CD14-positive monocyte (primary cell): Measurements from ENCODE around the gene IL16. TPM values are rescaled to one million over a fixed set of nuclear protein-coding genes. Genes with fewer than 3 reads are reported as not detected.

Experiments
- DNase-seq, 3 donors: peaks; one replicate each; pipeline ENCODE4 v3.0.0-alpha.2; 2011 to 2022
- H2AFZ ChIP-seq: 2 replicates; pipeline ENCODE4 v1.6.0; 2012; ENCODE audit warnings: mild to moderate bottlenecking, low read depth, low read length, inconsistent platforms; ENCODE audit not compliant: insufficient read depth, poor library complexity, severe bottlenecking
- H3K27ac ChIP-seq, 2 donors: 1 replicate in 1 of 2; 2 replicates in 1 of 2; pipeline ENCODE4 v1.5.1; 2012 to 2013; ENCODE audit warnings: low read length in 2 of 2, control low read depth in 1 of 2, inconsistent platforms in 1 of 2, low read depth in 1 of 2, mild to moderate bottlenecking in 1 of 2
- H3K27me3 ChIP-seq, 2 donors: one replicate each; pipeline versions ENCODE4 v1.6.0 to v1.6.1; 2011 to 2013; ENCODE audit warnings: low read length in 2 of 2; ENCODE audit not compliant: control insufficient read depth in 2 of 2, insufficient read depth in 2 of 2
- H3K36me3 ChIP-seq, 2 donors: replicated peaks in 1 of 2; 1 replicate in 1 of 2; 2 replicates in 1 of 2; pipeline versions ENCODE4 v1.5.1 to v1.6.1; 2012 to 2013; ENCODE audit warnings: low read length in 2 of 2, control low read depth in 1 of 2, inconsistent platforms in 1 of 2, mild to moderate bottlenecking in 1 of 2; ENCODE audit not compliant: insufficient read depth in 2 of 2, control insufficient read depth in 1 of 2
- H3K4me1 ChIP-seq, 2 donors: 1 replicate in 1 of 2; 2 replicates in 1 of 2; pipeline versions ENCODE4 v1.5.1 to v1.6.1; 2012 to 2013; ENCODE audit warnings: low read length in 2 of 2, control low read depth in 1 of 2, inconsistent platforms in 1 of 2, mild to moderate bottlenecking in 1 of 2, moderate library complexity in 1 of 2; ENCODE audit not compliant: insufficient read depth in 2 of 2, control insufficient read depth in 1 of 2
- H3K4me2 ChIP-seq: replicated peaks from 2 replicates; pipeline ENCODE3; 2012; ENCODE audit warnings: low read length, moderate library complexity, mild to moderate bottlenecking; ENCODE audit not compliant: poor library complexity, severe bottlenecking; ENCODE audit errors: extremely low read depth
- H3K4me3 ChIP-seq, 3 experiments: fragments of 200-600 bp in 1 of 3; sonication (generic) in 1 of 3; replicated peaks in 1 of 3; 1 replicate in 2 of 3; 2 replicates in 1 of 3; pipeline ENCODE4 v1.5.1; 2011 to 2013; ENCODE audit warnings: low read length in 3 of 3, mild to moderate bottlenecking in 3 of 3, control low read depth in 2 of 3, low read depth in 2 of 3, inconsistent platforms in 1 of 3, moderate library complexity in 1 of 3
- H3K79me2 ChIP-seq: 2 replicates; pipeline ENCODE4 v1.6.0; 2012; ENCODE audit warnings: mild to moderate bottlenecking, control low read depth, inconsistent platforms, low read length, moderate library complexity; ENCODE audit not compliant: insufficient read depth
- H3K9ac ChIP-seq: 2 replicates; pipeline ENCODE4 v1.6.0; 2017; ENCODE audit warnings: low read length, mild to moderate bottlenecking; ENCODE audit not compliant: insufficient read depth, poor library complexity, severe bottlenecking
- H3K9me3 ChIP-seq, 2 donors: replicated peaks in 1 of 2; 1 replicate in 1 of 2; 2 replicates in 1 of 2; pipeline versions ENCODE4 v1.5.1 to v1.6.1; 2012 to 2013; ENCODE audit warnings: low read length in 2 of 2, control low read depth in 1 of 2; ENCODE audit not compliant: control insufficient read depth in 1 of 2, insufficient read depth in 1 of 2
- H4K20me1 ChIP-seq: 2 replicates; pipeline ENCODE4 v1.6.0; 2012; ENCODE audit warnings: mild to moderate bottlenecking, low read length, control low read depth, moderate library complexity; ENCODE audit not compliant: insufficient read depth
- H3K27ac Mint-ChIP-seq, 7 donors: one replicate each; pipeline ENCODE4 v1.8.0; 2020; ENCODE audit warnings: mild to moderate bottlenecking in 7 of 7, mixed read lengths in 7 of 7, moderate library complexity in 6 of 7, inconsistent platforms in 2 of 7
- H3K27me3 Mint-ChIP-seq, 3 donors: one replicate each; pipeline ENCODE4 v1.8.0; 2021 to 2022; ENCODE audit warnings: low read depth in 3 of 3, mild to moderate bottlenecking in 3 of 3, mixed read lengths in 3 of 3, moderate library complexity in 3 of 3, inconsistent platforms in 1 of 3
- H3K36me3 Mint-ChIP-seq, 2 donors: one replicate each; pipeline ENCODE4 v1.8.0; 2020; ENCODE audit warnings: mixed read lengths in 2 of 2, inconsistent platforms in 1 of 2, mild to moderate bottlenecking in 1 of 2
- H3K4me1 Mint-ChIP-seq: one replicate; pipeline ENCODE4 v1.8.0; 2020; ENCODE audit warnings: mild to moderate bottlenecking, mixed read lengths
- H3K4me3 Mint-ChIP-seq, 2 donors: one replicate each; pipeline ENCODE4 v1.8.0; 2020; ENCODE audit warnings: mild to moderate bottlenecking in 2 of 2, mixed read lengths in 2 of 2, moderate library complexity in 1 of 2
- H3K9me3 Mint-ChIP-seq, 7 donors: one replicate each; pipeline ENCODE4 v1.8.0; 2020 to 2022; ENCODE audit warnings: mixed read lengths in 7 of 7, mild to moderate bottlenecking in 6 of 7, moderate library complexity in 6 of 7, inconsistent platforms in 2 of 7
- WGBS: methylation state at CpG from one replicate; pipeline ENCODE4 v1.1.5; 2013; ENCODE audit warnings: missing lambda C conversion rate; ENCODE audit not compliant: insufficient coverage; 5-methylcytosine and 5-hydroxymethylcytosine counted together
- intact Hi-C, 2 donors: fragments of 100-400 bp; cut with micrococcal nuclease; formaldehyde crosslinking; loops; one replicate each; pipeline versions ENCODE4 v1.15.0 to v1.15.1; 2023
- polyA plus RNA-seq, 3 donors: library from polyadenylated mRNA; depleted of rRNA in 1 of 3; unstranded in 2 of 3; stranded (reverse) in 1 of 3; fragments of 300-500 nt in 2 of 3; fragments of >200 nt in 1 of 3; fragmentation: Illumina TruSeq in 2 of 3; gene quantifications; 1 replicate in 2 of 3; 2 replicates in 1 of 3; pipeline ENCODE4 v1.2.3, GENCODE V29; 2012 to 2021
- TF ChIP-seq, protein P1 (sequence below): fragments of 200-600 bp; IDR thresholded peaks from one replicate; pipeline ENCODE4 v1.8.0; 2022; ENCODE audit warnings: antibody characterized with exemption, mild to moderate bottlenecking

Gene IL16
- polyA plus RNA-seq, 3 donors, result 64.8 to 95.1 (median 71.5) TPM

DNA sequence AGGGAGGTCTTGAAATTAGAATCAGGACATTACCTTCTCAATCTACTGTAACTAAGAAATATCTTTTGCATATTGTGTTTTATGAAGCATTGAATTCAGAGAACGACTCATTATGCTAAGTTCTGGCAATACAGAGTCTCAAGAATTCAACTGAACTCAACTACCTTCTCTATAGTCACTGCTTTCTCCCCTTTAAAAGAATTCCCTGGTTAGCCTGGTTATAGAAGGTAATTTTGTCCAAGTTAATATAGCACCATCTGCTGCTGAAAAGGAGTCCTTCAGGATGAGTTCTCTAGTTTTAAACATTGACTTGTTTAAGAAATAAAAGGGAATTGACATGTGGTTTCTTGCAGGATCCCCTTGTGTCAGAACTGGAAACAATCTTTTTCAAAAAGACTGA lies 60.2 kb downstream of the IL16 start:
- Histone ChIP-seq H3K4me2 (no peak overlapping the region), H3K9ac (no peak overlapping the region), H2AFZ (no peak overlapping the region), H3K9me3 (no peaks in the 10 kb centered on the region), H4K20me1 (no peaks in the 10 kb centered on the region), H3K27me3 (no peaks in the 10 kb centered on the region), H3K4me3 (no peak overlapping the region), H3K79me2 (no peaks in the 10 kb centered on the region), H3K27ac (no peak overlapping the region), H3K36me3 (no peaks in the 10 kb centered on the region), H3K4me1 (no peaks in the 10 kb centered on the region)
- Mint-ChIP-seq H3K36me3 (no peaks in the 10 kb centered on the region), H3K27me3 (peaks cover 3 to 8% (median 4%) of the 10 kb centered on the region in 3 donors), H3K9me3 (no peaks in the 10 kb centered on the region), H3K4me3 (no peak overlapping the region), H3K27ac (no peak overlapping the region), H3K4me1 (no peaks in the 10 kb centered on the region)
- no peak for DNase-seq
- TF ChIP-seq, protein P1, sequence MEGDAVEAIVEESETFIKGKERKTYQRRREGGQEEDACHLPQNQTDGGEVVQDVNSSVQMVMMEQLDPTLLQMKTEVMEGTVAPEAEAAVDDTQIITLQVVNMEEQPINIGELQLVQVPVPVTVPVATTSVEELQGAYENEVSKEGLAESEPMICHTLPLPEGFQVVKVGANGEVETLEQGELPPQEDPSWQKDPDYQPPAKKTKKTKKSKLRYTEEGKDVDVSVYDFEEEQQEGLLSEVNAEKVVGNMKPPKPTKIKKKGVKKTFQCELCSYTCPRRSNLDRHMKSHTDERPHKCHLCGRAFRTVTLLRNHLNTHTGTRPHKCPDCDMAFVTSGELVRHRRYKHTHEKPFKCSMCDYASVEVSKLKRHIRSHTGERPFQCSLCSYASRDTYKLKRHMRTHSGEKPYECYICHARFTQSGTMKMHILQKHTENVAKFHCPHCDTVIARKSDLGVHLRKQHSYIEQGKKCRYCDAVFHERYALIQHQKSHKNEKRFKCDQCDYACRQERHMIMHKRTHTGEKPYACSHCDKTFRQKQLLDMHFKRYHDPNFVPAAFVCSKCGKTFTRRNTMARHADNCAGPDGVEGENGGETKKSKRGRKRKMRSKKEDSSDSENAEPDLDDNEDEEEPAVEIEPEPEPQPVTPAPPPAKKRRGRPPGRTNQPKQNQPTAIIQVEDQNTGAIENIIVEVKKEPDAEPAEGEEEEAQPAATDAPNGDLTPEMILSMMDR, result no peak
- no CpG with 5 or more reads among the region's 1 CpG for WGBS
- intact Hi-C loops, result no loop called here

DNA sequence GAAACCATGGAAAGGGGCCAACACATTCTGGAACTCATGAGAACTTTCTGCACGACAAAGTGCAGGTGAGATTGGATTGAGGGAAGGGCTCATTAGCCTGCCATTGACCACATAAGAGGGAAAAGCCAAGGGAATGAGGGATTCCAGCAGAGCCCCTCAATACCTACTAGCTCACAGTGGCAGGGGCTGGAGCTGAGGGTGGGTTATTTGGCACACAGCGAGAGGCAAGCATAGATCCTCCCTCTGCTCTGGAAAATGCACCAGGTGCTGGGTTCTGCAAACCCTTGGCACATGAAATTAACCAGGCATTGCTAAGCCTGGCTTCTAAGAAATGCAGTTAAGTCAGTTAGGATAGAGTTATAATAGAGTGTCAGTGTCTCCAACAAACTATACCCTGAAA lies 60.8 kb downstream of the IL16 start:
- no peak overlapping the region for H2AFZ ChIP-seq
- no peak overlapping the region for H3K4me3 ChIP-seq
- no peak overlapping the region for H3K4me2 ChIP-seq
- H3K9ac ChIP-seq, result no peak overlapping the region
- H3K36me3 ChIP-seq, result no peaks in the 10 kb centered on the region
- Mint-ChIP-seq H3K27ac (no peak overlapping the region), H3K36me3 (no peaks in the 10 kb centered on the region), H3K4me3 (no peak overlapping the region), H3K9me3 (no peaks in the 10 kb centered on the region), H3K4me1 (no peaks in the 10 kb centered on the region), H3K27me3 (peaks cover 3 to 8% (median 3%) of the 10 kb centered on the region in 3 donors)
- no peaks in the 10 kb centered on the region for H3K27me3 ChIP-seq
- H3K4me1 ChIP-seq, result no peaks in the 10 kb centered on the region
- no peaks in the 10 kb centered on the region for H3K79me2 ChIP-seq
- TF ChIP-seq, protein P1, result no peak
- WGBS, result 0% methylated on average over 1 of the region's 2 CpGs
- H3K27ac ChIP-seq, result no peak overlapping the region
- intact Hi-C loops, result no loop called here
- H3K9me3 ChIP-seq, result no peaks in the 10 kb centered on the region
- no peaks in the 10 kb centered on the region for H4K20me1 ChIP-seq
- no peak for DNase-seq
